Vein endothelial cell (primary cell): ENCODE results near the gene PFDN2. TPM values are rescaled to one million over a fixed set of nuclear protein-coding genes. Genes with fewer than 3 reads are reported as not detected.

Experiments
- small RNA-seq: library from RNA; depleted of rRNA; stranded (forward); fragments of <200 nt; gene quantifications from one replicate; pipeline ENCODE3, GENCODE V24; 2012
- total RNA-seq: library from RNA; depleted of rRNA; stranded (reverse); fragments of >200 nt; gene quantifications from 2 replicates; pipeline ENCODE4 v1.2.3, GENCODE V29; 2012

The PFDN2 gene
- total RNA-seq, result 34.3 and 40.9 TPM in 2 replicates

GRCh38 chr1:161117759-161118581 is at the start of gene PFDN2, which contains the start of gene NIT1:
TSS of gene PFDN2 (minus strand) at chr1:161118037. CDS start at chr1:161118026, 11 bp downstream.
TSS of gene NIT1 (plus strand) at chr1:161118105. CDS start at chr1:161118177, 72 bp downstream.

DNA sequence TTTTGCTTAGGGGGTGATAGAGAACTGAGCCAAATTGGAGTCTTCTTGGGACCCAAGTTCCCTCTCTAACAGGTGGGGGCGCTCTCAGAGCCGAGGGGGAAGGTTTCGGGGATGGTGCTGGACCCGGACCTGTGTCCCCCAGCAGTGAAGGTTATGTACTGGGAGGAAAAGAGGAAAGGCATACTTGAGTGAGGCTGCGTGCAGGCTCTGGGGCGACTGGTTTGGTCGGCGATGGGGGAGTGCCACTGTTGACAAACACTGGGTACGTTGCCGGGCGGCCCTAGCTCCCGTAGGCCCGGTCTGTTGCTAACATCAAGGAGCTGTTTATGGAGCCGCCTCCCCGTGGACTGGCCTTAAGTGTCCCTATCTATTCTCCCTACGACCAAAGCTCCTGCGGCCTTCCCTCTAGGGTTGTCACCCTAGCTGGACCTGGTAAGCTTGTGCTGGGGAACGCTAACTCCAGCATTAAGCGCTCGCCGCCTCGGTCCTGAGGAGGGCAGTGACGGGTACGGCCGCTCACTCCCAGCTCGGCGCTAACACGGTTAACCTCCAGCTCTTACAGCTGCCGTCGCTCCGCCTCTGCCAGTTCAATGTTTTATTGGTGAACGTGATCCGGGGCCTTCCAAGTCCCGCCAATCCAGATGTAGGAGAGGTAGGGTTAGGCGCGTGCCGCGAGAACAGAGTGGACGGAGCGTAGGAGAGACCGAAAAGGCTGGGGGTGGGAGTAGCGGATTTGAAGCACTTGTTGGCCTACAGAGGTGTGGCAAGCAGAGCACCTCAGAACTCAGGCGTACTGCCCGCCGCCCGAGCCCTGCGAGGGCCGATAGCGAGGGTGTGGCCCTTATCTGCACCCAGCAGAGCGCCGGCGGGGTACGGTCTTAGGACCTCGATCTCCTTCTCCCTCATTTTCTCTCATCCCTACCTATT is 48.2 kb upstream of the PFDN2 start, which contains the start of gene PPOX:
Gene PPOX, plus strand, starts transcription at position 685 of the 927 bp plus-strand sequence. CDS start 422 bp downstream, outside the sequence.

DNA sequence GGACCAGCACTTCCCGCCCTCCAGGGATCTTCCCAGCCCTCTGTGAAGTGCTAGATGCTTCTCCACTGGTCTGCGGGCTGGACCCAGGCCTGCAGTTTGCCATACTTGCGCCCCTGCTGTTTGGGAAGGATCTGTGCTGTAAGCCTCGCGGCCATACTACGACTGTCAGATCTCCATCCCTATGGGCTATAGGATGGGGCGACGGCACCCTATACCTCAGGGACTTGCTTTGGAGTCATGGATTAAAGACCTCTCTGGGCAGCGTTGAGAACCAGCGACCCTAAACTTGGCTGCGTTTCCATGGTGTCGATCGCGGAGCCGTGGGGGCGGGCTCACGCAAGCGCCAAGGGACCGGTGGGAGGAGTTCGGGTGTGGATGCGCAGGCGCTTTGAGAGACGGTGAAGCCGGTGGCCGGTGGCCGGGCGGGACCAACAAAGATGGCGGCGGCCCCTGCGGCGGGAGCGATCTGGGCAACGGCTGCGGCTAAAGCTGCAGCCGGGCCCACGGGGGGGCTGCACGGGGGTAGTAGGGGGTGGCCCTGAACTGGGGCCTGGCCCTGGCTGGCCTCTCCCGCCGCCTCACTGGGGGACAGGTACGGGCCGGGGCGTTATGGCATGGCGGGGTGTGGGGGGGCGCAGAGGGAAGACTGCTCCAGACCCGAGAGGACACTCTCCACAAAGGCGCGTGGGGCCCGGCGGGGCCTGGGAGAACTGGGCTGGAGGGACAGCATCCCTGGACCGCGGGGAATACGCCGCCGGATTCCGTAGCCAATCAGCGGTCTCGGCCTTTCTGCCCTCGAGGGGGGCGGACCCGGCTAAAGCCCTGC is 41.5 kb upstream of the PFDN2 start, which contains the start of gene USP21:
Gene USP21, plus strand, starts transcription at position 414 of the 826 bp plus-strand sequence. CDS start 1,141 bp downstream, outside the sequence.

GRCh38 chr1:161153682-161154337 is 36.0 kb upstream of the PFDN2 start, which contains the start of gene UFC1:
TSS of gene UFC1 (plus strand) at chr1:161153978. CDS start at chr1:161153998, 20 bp downstream.

DNA sequence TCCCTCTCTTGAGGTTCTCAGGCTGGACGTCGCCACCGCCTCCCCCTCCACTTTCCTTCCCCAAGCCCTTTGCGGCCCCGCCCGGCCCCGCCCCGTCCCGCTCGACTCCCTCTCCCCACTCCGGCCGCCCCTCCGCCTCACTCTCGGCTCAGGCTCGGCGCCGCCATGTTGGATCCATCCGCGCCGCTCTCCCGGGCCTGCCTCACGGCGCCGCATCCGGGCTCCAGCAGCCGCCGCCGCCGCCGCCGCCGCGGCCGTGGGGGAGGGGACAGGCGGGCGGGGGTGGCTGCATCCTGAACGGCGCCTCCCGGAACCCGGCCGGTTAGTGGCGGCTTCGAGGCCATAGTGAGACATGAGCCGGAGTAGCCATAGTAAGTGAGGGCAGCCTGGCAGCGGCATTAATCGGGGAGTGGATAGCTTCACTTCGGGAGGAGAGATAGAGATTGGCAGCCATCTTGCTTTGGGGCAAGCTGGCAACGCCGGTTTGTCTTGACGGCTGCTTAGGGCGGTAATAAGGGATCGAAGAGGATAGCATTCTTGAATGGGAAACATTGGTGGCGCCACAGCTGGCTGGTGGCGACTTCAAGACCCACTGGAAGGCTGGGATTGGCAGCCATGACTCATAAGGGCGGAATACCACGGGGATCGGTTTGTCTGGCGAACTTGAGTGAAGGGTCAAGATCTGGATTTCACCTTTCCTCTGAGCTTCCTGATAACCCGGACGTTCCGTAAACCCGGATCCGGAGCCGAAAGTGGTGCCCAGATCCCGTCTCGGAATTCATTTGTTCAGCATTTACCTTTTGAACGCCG is 14.8 kb upstream of the PFDN2 start, which contains the start of gene DEDD:
Gene DEDD, minus strand, starts transcription at position 258 of the 810 bp plus-strand sequence. CDS start 8,205 bp downstream, outside the sequence.

GRCh38 chr1:161098210-161099068 is 19.4 kb downstream of the PFDN2 start, which contains the start of gene KLHDC9:
TSS of gene KLHDC9 (plus strand) at chr1:161098361. CDS start at chr1:161098536, 175 bp downstream.

DNA sequence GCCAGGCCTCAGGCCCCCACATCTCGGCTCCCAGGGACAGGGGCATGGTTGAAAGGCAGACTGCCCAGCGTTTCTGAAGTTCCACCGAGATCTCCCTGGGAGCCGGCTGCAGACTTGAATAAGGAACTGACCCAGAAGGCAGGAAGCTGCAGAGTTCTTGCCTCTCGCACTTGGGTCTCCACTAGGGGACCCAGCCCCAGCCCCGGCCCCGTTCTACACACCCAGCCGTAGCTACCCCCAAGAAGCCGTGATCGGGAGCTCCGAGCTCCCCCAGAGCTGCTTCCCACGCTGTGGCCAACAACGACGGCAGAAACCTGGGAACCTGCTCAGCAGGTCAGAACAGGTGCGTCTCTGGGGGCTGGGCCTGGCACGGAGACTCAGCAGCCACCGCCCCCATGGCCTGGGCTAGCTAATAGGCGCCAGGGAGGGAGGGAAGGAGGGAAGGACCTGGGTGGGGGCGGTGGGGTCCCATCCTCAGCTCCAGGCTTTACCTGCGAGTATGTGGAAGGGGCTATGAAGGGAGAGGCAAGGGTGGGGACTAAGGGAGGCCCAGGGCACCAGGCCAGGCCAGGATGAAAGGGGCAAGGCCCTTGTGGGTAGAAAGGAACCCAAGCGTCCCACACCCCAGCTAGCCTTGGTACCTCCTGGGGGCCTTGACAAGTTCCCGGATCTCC is 28.4 kb downstream of the PFDN2 start, which contains the start of gene NECTIN4:
Gene NECTIN4, minus strand, starts transcription at position 308 of the 674 bp plus-strand sequence. Its CDS starts 262 bp downstream, at position 46.

GRCh38 chr1:161069731-161070270 is 48.0 kb downstream of the PFDN2 start, which contains the start of gene ARHGAP30:
TSS of gene ARHGAP30 (minus strand) at chr1:161069891. CDS start at chr1:161069624, 267 bp downstream.

Small RNA genes lying within 50 kb of the gene (small RNA-seq; reads per million reads assigned to genes)
- gene RF01225, result not detected

Other genes with a start within 250 kb of the PFDN2 start
- gene ITLN1, start 232.9 kb downstream of the PFDN2 start, total RNA-seq, result not detected in 2 replicates
- not detected in 2 replicates for gene ITLN2, start 163.2 kb downstream of the PFDN2 start, total RNA-seq
- 144 and 239 TPM in 2 replicates for gene F11R, start 96.9 kb downstream of the PFDN2 start, total RNA-seq
- gene TSTD1, start 79.1 kb downstream of the PFDN2 start, total RNA-seq, result 2.4 and 3.6 TPM in 2 replicates
- 72.8 and 82.5 TPM in 2 replicates for gene USF1, start 72.1 kb downstream of the PFDN2 start, total RNA-seq
- not detected in 2 replicates for gene ARHGAP30, start 48.1 kb downstream of the PFDN2 start, total RNA-seq
- under 0.01 and 0.65 TPM in 2 replicates for gene NECTIN4, start 28.5 kb downstream of the PFDN2 start, total RNA-seq
- 0.86 and 1.3 TPM in 2 replicates for gene KLHDC9, start 19.7 kb downstream of the PFDN2 start, total RNA-seq
- gene NIT1, start 68 bp upstream of the PFDN2 start, total RNA-seq, result 11.8 and 13.9 TPM in 2 replicates
- 43.8 and 45.7 TPM in 2 replicates for gene DEDD, start 14.6 kb upstream of the PFDN2 start, total RNA-seq
- gene UFC1, start 35.9 kb upstream of the PFDN2 start, total RNA-seq, result 105 and 120 TPM in 2 replicates
- 5.9 and 6.2 TPM in 2 replicates for gene USP21, start 41.5 kb upstream of the PFDN2 start, total RNA-seq
- 15.6 and 15.7 TPM in 2 replicates for gene PPOX, start 48.4 kb upstream of the PFDN2 start, total RNA-seq
- 37.6 and 39.5 TPM in 2 replicates for gene B4GALT3, start 59.5 kb upstream of the PFDN2 start, total RNA-seq
- 14.0 and 44.2 TPM in 2 replicates for gene ADAMTS4, start 81.0 kb upstream of the PFDN2 start, total RNA-seq
- gene NDUFS2, start 84.3 kb upstream of the PFDN2 start, total RNA-seq, result 98.6 and 115 TPM in 2 replicates
- gene FCER1G, start 97.3 kb upstream of the PFDN2 start, total RNA-seq, result not detected in 2 replicates
- gene APOA2, start 105.6 kb upstream of the PFDN2 start, total RNA-seq, result not detected in 2 replicates
- gene TOMM40L, start 108.0 kb upstream of the PFDN2 start, total RNA-seq, result 16.0 and 18.2 TPM in 2 replicates
- not detected in 2 replicates for gene NR1I3, start 120.2 kb upstream of the PFDN2 start, total RNA-seq
- gene PCP4L1, start 140.7 kb upstream of the PFDN2 start, total RNA-seq, result not detected in 2 replicates
- gene MPZ, start 191.9 kb upstream of the PFDN2 start, total RNA-seq, result 0.33 and 0.86 TPM in 2 replicates
- gene SDHC, start 196.3 kb upstream of the PFDN2 start, total RNA-seq, result 26.1 and 65.9 TPM in 2 replicates
- gene CFAP126, start 249.8 kb upstream of the PFDN2 start, total RNA-seq, result not detected in 2 replicates